A549 (cell line): ENCODE results near the gene THY1.
"Not testable (repeated sequence)": the region's sequence is repeated elsewhere in the genome, so short reads cannot be mapped to it uniquely, and the experiment has no call there.

Source experiments
- CTCF ChIP-seq: fragments of >200 bp; sonication (Bioruptor Twin); formaldehyde crosslinking; IDR thresholded peaks from 3 replicates; pipeline ENCODE4 v1.5.1; 2016
- EHMT2 ChIP-seq: fragments of 200-600 bp; sonication (generic); IDR thresholded peaks from 2 replicates; pipeline ENCODE4 v1.6.1; 2016; ENCODE audit warnings: antibody characterized with exemption, low read depth, mild to moderate bottlenecking, moderate library complexity
- EP300 ChIP-seq, 2 experiments: fragments of >200 bp; sonication (Bioruptor Twin); formaldehyde crosslinking; IDR thresholded peaks; 2 replicates in 1 of 2; 3 replicates in 1 of 2; pipeline ENCODE4 v1.6.1; 2016 to 2017
- MAX ChIP-seq: IDR thresholded peaks from 2 replicates; pipeline ENCODE4 v1.6.1; 2012
- NFE2L2 ChIP-seq: fragments of 150-350 bp; conservative IDR thresholded peaks from 2 replicates; pipeline ENCODE4 v1.6.1; 2014; ENCODE audit warnings: low read length
- RAD21 ChIP-seq, 2 experiments: fragments of >200 bp in 1 of 2; sonication (Bioruptor Twin) in 1 of 2; formaldehyde crosslinking in 1 of 2; IDR thresholded peaks in 1 of 2; conservative IDR thresholded peaks in 1 of 2; 2 replicates in 1 of 2; 3 replicates in 1 of 2; pipeline ENCODE4 v1.6.1; 2012 to 2018; ENCODE audit warnings: inconsistent platforms in 1 of 2
- RCOR1 ChIP-seq: fragments of 150-350 bp; IDR thresholded peaks from 2 replicates; pipeline ENCODE4 v1.6.1; 2014; ENCODE audit warnings: antibody characterized with exemption, low read length, low read depth
- REST ChIP-seq: fragments of 200-600 bp; sonication (generic); IDR thresholded peaks from 2 replicates; pipeline ENCODE4 v1.6.1; 2016; ENCODE audit warnings: antibody characterized with exemption, mild to moderate bottlenecking, moderate library complexity
- SMC3 ChIP-seq: fragments of >200 bp; sonication (Bioruptor Twin); formaldehyde crosslinking; IDR thresholded peaks from 3 replicates; pipeline ENCODE4 v1.6.1; 2018; ENCODE audit warnings: inconsistent platforms

GRCh38 chr11:119405448-119405847 is 17.5 kb downstream of the THY1 start:
- TF ChIP-seq CTCF; MAX; SMC3; RCOR1; EP300 (IDR thresholded peaks at IDR 0.05); RAD21 (conservative IDR thresholded peaks at IDR 0.05 in 1 of 2, IDR thresholded peaks at IDR 0.05 in 1 of 2); NFE2L2; EHMT2; REST: not testable (repeated sequence)
